GM12864 (cell line): ENCODE measurements around the gene SLC22A14.

Experiments used
- DNase-seq: peaks from one replicate; pipeline ENCODE4 v3.0.0-alpha.2; 2011; ENCODE audit warnings: low read depth
- H3K4me3 ChIP-seq: 2 replicates; pipeline ENCODE4 v1.5.1; 2011; ENCODE audit warnings: mild to moderate bottlenecking, low read depth, low read length, control low read depth
- TF ChIP-seq, protein P1 (sequence below): IDR thresholded peaks from 2 replicates; pipeline ENCODE4 v1.5.1; 2011; ENCODE audit warnings: low read depth, mild to moderate bottlenecking, moderate library complexity, low read length, control low read depth, inconsistent platforms; ENCODE audit errors: missing control alignments

Gene SLC22A14

GRCh38 chr3:38306941-38307340, 24.8 kb downstream of the SLC22A14 start:
- DNase-seq = no peak
- TF ChIP-seq, protein P1, sequence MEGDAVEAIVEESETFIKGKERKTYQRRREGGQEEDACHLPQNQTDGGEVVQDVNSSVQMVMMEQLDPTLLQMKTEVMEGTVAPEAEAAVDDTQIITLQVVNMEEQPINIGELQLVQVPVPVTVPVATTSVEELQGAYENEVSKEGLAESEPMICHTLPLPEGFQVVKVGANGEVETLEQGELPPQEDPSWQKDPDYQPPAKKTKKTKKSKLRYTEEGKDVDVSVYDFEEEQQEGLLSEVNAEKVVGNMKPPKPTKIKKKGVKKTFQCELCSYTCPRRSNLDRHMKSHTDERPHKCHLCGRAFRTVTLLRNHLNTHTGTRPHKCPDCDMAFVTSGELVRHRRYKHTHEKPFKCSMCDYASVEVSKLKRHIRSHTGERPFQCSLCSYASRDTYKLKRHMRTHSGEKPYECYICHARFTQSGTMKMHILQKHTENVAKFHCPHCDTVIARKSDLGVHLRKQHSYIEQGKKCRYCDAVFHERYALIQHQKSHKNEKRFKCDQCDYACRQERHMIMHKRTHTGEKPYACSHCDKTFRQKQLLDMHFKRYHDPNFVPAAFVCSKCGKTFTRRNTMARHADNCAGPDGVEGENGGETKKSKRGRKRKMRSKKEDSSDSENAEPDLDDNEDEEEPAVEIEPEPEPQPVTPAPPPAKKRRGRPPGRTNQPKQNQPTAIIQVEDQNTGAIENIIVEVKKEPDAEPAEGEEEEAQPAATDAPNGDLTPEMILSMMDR = no peak
- H3K4me3 ChIP-seq = no peak overlapping the region

DNA sequence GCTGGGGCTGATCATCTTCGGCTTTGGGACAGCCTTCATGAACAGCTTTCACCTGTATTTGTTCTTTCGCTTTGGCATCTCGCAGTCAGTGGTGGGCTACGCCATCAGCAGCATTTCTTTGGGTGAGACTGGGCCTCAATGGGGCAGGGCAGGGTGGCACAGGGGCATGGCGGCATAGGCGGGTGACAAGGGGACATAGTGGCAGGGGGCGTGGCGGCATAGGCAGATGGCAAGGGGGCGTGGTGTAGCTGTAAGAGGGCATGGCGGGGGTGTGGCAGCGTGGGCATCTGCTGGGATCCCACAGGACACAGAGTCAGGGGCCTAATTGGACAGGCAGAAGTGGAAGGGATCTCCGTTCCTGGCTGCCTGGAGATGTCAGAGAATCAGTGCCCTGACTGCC, 25.5 kb downstream of the SLC22A14 start:
- DNase-seq = no peak
- H3K4me3 ChIP-seq = no peak overlapping the region
- TF ChIP-seq, protein P1 = no peak

GRCh38 chr3:38308456-38308855, 26.4 kb downstream of the SLC22A14 start:
- TF ChIP-seq, protein P1 = no peak
- DNase-seq = no peak
- no peak overlapping the region for H3K4me3 ChIP-seq

DNA sequence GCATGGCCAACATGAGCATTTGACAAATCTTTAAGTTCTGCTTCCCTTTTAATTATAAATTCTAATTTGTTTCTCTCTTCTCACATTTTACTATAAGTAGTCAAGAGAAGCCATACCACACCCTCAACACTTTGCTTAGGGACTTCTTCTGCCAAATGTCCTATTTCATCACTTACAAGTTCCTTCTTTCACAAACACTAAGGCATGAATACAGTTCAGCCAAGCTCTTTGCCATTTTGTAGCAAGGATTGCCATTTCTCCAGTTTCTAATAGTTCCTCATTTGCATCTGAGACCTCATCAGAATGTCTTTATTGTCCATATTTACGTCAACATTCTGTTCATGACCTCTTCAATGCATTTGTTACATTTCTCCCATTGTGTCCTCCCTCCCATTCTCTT, 29.4 kb downstream of the SLC22A14 start:
- no peak overlapping the region for H3K4me3 ChIP-seq
- DNase-seq = no peak
- TF ChIP-seq, protein P1 = no peak

- H3K4me3 ChIP-seq = no peak overlapping the region
- DNase-seq = no peak
- TF ChIP-seq, protein P1 = no peak
These were observed 29.8 kb downstream of the SLC22A14 start for GRCh38 chr3:38311941-38312340.

- no peak for DNase-seq
- TF ChIP-seq, protein P1 = no peak
These were observed 30.3 kb downstream of the SLC22A14 start for GRCh38 chr3:38312356-38312755.

DNA sequence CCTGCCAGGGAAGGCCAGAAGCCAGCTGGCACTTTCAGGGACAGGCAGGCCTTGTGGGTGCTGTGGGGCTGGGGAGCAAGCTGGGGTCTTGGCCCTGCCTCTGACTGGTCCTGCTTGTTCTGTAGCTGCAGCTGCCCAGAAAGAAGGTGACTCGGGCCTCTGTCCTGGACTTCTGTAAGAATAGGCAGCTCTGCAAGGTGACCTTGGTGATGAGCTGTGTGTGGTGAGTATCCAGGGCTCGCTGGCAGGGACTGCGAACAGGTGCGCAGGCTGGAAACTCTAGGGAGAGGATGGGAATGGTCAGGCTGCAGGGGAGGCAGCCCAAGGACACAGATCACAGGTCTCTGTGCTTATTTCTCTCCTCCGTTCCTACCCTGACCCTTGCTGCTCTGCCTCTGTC, 31.2 kb downstream of the SLC22A14 start:
- no peak for DNase-seq
- H3K4me3 ChIP-seq = no peak overlapping the region
- TF ChIP-seq, protein P1 = no peak

More at GRCh38 chr3:38312356-38312755, 30.3 kb downstream of the SLC22A14 start:
- no peak overlapping the region for H3K4me3 ChIP-seq
